ENCODE measurements around the gene MSANTD2. TPM values are rescaled to one million over a fixed set of nuclear protein-coding genes. Genes with fewer than 3 reads are reported as not detected.

Gene MSANTD2
- total and polyA plus RNA-seq, 2 donors (not counting 1 experiment from before 2014, with no cell fraction given) = 11.1 to 26.8 TPM

GRCh38 chr11:124749912-124750311 is 50.3 kb downstream of the MSANTD2 start:
- TF ChIP-seq EZH2 (IDR thresholded peaks at IDR 0.05; ENCODE audit: borderline replicate concordance, insufficient read depth, low read depth, low read length, poor library complexity, severe bottlenecking) = no peak
- no peak for TF ChIP-seq CTCF (IDR thresholded peaks at IDR 0.05)

More at GRCh38 chr11:124749912-124750311, 50.3 kb downstream of the MSANTD2 start:
- no peak for DNase-seq
- H3K27ac ChIP-seq (ENCODE audit: low read length in 2 of 2) = no peak overlapping the region
- no CpG with 5 or more reads among the region's 1 CpG for WGBS (ENCODE audit: insufficient coverage)
- Mint-ChIP-seq H3K4me3 (no peak overlapping the region), H3K9me3 (ENCODE audit: insufficient read depth) (no peaks in the 10 kb centered on the region), H3K4me1 (peaks cover 35% of the 10 kb centered on the region), H3K27me3 (no peaks in the 10 kb centered on the region), H3K27ac (peak overlapping the region; percentile 26)
- no peak overlapping the region for H2AFZ ChIP-seq (ENCODE audit: insufficient read depth, low read depth, low read length, poor library complexity, severe bottlenecking)
- H3K4me3 ChIP-seq (ENCODE audit: control extremely low read depth in 1 of 5, extremely low read depth in 1 of 5, insufficient read depth in 1 of 5, low read depth in 2 of 5, low read length in 4 of 5) = no peak overlapping the region
- peak overlapping the region; percentile 34 for H3K4me2 ChIP-seq (replicated peaks; ENCODE audit: low read depth, low read length, poor library complexity, severe bottlenecking)
- ChIA-PET CTCF (interaction anchor here (9.8 kb wide), 1 partner anchor 12 kb away, joined by 153 read pairs; the partner anchor contains the start of gene ESAM), POLR2A (interaction anchor here (1.2 kb wide), 1 partner anchor 11 kb away, joined by 4 read pairs; no protein-coding TSS in a partner anchor)
- H3K9ac ChIP-seq (ENCODE audit: low read length) = no peak overlapping the region
- no peaks in the 10 kb centered on the region for H3K9me3 ChIP-seq (ENCODE audit: control extremely low read depth in 1 of 3, control insufficient read depth in 2 of 3, insufficient read depth in 1 of 3, low read length in 2 of 3)
- no peaks in the 10 kb centered on the region for H4K20me1 ChIP-seq (ENCODE audit: control insufficient read depth, insufficient read depth, low read length, poor library complexity, severe bottlenecking)
- no peaks in the 10 kb centered on the region for H3K27me3 ChIP-seq (replicated peaks in 1 of 4; ENCODE audit: control extremely low read depth in 1 of 4, control insufficient read depth in 3 of 4, insufficient read depth in 4 of 4, low read length in 3 of 4)
- H3K79me2 ChIP-seq (ENCODE audit: control insufficient read depth, insufficient read depth, low read length) = peaks cover 5% of the 10 kb centered on the region
- H3K4me1 ChIP-seq (ENCODE audit: control insufficient read depth in 2 of 2, insufficient read depth in 2 of 2, low read length in 2 of 2) = peaks cover 24 to 47% of the 10 kb centered on the region in 2 donors
- ATAC-seq (ENCODE audit: low read depth) = no peak
- H3K36me3 ChIP-seq (replicated peaks in 1 of 2; ENCODE audit: control extremely low read depth in 1 of 2, control insufficient read depth in 1 of 2, extremely low read depth in 1 of 2, insufficient read depth in 2 of 2, low read length in 1 of 2) = no peaks in the 10 kb centered on the region
- intact Hi-C loops (cut with micrococcal nuclease) = loop anchor here (5.0 kb wide), 2 partner anchors 128 to 202 kb away; partner anchors contain the start of genes CCDC15 and TBRG1

All from B cell (primary cell).